Hepatocyte (in vitro differentiated cells): ENCODE data around the gene ATP5F1B.

Experiments
- EZH2 ChIP-seq: fragments of 200-600 bp; sonication (generic); IDR thresholded peaks from 2 replicates; pipeline ENCODE4 v1.6.1; 2016; ENCODE audit warnings: antibody characterized with exemption, mild to moderate bottlenecking, borderline replicate concordance
- TF ChIP-seq, protein P1 (sequence below): fragments of 200-600 bp; sonication (generic); IDR thresholded peaks from 2 replicates; pipeline ENCODE4 v1.5.1; 2016; ENCODE audit warnings: antibody characterized with exemption, mild to moderate bottlenecking; ENCODE audit not compliant: poor library complexity

DNA sequence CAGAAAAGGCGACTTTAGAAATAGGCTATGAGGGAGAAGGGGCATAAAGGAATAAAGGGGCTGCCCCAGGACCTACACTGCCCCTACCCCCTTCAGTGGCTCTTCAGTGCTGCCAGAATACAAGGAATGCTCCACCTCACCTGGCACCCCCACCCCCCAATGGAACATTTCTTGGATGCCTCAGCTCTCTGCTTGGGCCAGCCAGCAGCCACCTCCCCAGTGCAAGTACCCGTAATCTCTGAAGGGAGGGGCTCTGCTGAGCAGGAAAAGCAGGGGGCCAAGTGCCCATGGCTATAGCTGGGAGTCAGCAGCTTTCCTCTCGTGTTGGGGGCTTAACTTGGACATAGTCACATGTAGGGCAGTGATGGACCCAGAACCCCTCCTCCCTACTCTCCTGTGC lies 49.0 kb downstream of the ATP5F1B start:
- TF ChIP-seq EZH2: no peak
- TF ChIP-seq, protein P1, sequence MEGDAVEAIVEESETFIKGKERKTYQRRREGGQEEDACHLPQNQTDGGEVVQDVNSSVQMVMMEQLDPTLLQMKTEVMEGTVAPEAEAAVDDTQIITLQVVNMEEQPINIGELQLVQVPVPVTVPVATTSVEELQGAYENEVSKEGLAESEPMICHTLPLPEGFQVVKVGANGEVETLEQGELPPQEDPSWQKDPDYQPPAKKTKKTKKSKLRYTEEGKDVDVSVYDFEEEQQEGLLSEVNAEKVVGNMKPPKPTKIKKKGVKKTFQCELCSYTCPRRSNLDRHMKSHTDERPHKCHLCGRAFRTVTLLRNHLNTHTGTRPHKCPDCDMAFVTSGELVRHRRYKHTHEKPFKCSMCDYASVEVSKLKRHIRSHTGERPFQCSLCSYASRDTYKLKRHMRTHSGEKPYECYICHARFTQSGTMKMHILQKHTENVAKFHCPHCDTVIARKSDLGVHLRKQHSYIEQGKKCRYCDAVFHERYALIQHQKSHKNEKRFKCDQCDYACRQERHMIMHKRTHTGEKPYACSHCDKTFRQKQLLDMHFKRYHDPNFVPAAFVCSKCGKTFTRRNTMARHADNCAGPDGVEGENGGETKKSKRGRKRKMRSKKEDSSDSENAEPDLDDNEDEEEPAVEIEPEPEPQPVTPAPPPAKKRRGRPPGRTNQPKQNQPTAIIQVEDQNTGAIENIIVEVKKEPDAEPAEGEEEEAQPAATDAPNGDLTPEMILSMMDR: no peak
